Measurements from ENCODE around the gene ADARB1.

Gene ADARB1

DNA sequence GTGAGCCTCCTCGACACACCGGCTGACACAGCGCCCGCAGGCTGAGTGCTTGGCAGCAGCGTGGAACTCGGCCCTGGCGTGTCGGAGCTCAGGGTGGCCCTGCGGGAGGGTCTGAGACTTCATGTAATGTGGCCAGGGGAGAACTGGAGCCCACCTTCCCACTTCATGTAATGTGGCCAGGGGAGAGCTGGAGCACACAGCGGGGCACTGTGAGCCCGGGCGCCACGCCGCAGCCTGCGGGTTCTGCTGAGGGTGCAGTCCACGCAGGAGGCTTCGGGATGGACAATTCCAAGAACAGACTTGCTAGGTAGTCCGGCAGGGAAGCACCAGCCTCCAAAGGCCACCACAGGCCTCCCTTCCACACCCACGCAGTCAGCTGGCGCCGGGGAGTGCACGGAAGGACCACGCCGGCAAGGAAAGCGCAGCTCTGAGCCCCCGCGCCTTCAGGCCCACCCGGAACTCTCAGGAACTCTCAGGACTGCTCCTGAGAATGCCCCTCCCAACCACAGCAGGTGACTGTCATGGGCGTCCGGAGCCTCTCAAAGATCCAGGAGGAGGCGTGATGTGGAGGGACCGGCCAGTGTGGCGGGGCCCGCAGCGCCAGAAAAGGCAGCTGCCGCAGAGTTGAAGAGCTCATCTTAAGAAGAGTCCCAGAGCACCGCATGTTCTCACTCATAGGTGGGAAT is 19.3 kb upstream of the ADARB1 start:
- DNase-seq (ENCODE audit: low read depth): no peak

GRCh38 chr21:45055861-45056260 is 18.5 kb upstream of the ADARB1 start:
- DNase-seq (ENCODE audit: low read depth): no peak

DNA sequence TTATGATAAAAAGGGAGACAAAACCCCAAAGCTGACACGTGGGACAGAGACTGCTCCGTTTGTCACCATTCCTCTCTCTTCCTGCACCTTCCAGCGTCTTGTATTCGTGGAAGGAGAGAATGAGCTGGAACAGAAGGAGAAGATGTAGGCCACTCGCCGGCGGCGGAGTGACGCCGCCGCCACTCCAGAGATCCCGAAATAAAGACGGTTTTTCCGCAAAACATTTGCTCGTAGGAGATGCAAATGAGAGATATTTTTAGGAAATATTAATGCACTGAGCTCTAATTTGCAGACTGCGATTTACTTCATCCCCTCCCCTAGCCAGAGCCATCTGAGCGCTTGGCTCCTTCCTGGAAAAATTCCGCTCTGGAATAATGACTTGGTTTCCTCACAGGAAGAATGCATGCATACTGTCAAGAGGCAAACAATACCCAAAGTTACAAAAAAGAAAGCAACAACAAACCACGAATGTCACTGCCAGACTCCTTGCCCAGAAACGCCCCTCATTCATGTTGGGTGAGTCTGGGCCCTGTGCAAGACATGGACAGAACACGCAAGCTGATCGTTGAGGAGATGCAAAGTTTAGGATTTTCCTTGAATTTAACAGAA is 18.0 kb upstream of the ADARB1 start:
- no peak for DNase-seq (ENCODE audit: low read depth)

GRCh38 chr21:45056917-45057560 is 17.3 kb upstream of the ADARB1 start:
- DNase-seq (ENCODE audit: low read depth): no peak

- no peak for DNase-seq (ENCODE audit: low read depth)
Measured at GRCh38 chr21:45057886-45058285, 16.5 kb upstream of the ADARB1 start.

DNA sequence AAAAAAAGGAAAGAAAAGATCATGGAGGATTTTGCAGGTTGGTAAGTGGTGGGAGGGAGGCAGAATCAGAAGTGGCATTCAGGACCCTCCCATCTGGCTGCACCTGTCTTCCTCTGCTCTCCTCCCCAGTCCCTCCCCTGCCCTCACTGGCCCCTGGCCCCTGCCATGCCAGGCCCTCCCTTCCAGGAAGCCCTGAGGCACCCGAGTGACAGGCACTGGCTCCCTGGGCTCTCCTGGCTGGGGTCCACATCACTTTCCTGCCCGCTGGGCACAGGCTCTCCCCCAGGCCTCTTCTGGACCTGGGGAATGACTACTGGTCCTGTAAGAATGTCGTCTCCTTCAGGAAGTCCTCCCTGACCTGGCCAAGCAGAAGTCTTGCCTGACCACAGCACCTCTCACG is 15.3 kb upstream of the ADARB1 start:
- DNase-seq (ENCODE audit: low read depth): no peak

DNA sequence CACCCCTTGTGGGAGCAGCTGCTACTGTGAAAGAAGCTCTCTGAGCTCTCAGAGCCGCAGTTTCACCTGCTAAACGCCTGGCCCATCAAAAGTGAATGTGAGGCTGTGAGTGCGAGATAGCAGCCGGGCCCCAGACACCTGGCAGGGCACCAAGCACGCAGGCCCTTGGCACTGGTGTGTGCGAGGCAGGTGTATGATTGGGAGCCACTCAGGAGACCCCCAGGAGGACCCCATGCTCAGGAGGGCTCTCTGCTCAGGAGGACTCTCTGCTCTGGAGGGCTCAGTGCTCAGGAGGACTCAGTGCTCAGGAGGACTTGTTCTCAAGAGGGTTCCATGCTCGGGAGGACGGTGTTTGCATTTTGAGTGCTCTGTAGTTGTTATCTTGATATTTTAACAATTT is 14.3 kb upstream of the ADARB1 start:
- no peak for DNase-seq (ENCODE audit: low read depth)

DNA sequence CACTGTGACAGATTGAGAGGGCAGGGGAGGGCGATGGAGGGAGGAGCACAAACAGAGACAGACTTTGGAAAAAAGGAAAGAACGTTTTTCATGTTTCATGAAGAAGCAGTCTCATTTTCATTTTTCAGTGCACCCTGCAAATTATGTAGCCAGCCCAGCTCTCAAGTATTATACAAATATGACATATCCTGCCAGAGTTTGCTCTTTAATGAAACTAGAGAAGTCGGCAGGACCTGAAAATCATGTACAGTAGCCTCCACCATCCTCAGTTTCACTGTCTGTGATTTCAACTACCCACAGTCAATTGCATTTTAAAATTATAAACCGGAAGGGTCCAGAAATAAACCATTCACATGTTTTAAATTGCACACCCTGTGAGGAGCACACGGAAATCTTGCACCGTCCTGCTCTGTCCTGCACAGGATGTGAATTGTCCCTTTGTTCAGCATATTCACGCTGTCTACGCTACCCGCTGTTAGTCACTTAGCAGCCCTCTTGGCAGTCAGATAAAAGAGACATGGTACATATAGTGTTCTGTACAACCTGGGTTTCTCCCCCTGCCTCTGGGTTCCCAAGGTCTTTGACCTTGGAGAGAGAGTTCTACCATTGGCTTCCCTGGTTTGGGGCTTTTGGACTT is 13.6 kb upstream of the ADARB1 start:
- DNase-seq (ENCODE audit: low read depth): no peak

- no peak for DNase-seq (ENCODE audit: low read depth)
Measured at GRCh38 chr21:45064091-45064490, 10.3 kb upstream of the ADARB1 start.

DNA sequence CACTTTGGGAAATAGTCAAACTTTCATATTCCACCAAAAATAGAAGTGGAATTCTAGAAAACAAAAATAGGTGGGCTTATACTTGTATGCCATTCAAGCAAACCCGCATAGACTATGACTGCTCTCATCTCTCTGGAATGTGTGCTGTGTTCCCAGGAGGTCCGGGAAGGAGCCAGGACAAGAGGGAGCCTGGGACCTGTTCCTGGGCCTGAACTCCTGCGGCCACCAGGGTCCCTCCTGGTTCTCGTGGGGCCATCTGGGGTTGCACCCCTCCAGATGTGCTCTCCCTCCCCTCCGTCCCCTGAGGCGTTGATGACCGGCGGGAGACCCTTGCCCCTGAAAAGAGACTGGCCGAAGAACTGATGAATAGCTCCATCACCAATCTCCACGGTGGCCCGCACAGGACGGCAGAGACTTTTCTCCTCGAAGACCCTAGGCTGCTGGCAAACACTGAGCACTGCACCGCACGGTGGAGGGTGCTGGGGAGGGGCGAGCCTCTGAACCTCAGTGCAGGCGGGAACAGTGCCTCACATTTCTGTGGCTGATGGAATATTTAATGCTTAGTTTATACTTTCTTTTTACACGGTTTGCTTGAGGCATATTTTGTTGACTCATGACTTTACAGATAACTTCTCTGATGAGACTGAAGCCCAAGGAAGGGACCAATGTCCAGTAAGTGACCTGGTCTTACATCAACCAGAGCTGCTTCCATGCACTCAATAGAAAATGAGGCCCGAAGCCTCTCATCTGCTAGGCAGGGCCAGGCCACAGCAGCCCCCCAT is 9.6 kb upstream of the ADARB1 start:
- DNase-seq (ENCODE audit: low read depth): no peak

DNA sequence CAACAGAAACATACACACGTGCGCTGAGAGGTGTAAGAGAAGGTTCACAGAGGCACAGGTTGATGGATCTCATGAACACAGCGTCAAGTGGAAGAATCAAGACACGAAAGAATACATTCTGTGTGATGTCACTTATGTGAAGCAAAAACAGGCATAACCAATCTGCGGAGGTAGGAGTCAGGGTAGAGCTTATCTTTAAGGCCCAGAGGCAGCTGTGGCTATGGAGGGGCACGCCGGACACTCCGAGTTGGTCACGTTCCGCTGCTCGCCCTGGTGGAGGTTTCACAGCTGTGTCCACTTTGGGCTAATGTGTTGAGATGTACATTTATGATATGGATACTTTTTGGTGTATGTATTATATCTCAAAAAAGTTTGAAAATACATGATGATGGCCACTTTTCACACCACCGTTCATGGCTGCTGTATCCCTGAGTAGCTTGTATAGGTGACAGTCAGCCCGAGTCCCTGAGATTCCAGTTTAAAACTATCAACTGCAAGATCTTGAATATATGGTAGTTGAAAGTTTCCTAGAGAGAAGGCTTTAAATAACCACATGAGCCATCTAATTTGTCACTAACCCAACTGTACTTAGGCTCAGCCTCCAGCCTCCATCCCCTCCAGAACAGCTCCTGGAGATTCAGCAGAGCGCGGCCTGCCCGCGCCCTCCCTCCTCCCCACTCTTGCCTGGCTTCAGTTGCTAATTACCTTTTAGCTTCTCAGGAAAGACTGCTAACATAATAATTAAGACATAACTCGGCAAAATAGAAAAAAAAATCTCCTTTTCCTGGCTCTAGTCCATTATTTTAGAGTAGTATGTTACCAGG is 6.7 kb upstream of the ADARB1 start:
- no peak for DNase-seq (ENCODE audit: low read depth)

GRCh38 chr21:45069085-45069484 is 5.3 kb upstream of the ADARB1 start:
- DNase-seq (ENCODE audit: low read depth): no peak

GRCh38 chr21:45069711-45070110 is 4.7 kb upstream of the ADARB1 start:
- no peak for DNase-seq (ENCODE audit: low read depth)

GRCh38 chr21:45071078-45071873 is 3.1 kb upstream of the ADARB1 start:
- no peak for DNase-seq (ENCODE audit: low read depth)

GRCh38 chr21:45071874-45072737 is 2.3 kb upstream of the ADARB1 start:
- DNase-seq (ENCODE audit: low read depth): no peak

GRCh38 chr21:45072738-45073300 is 1.6 kb upstream of the ADARB1 start:
- DNase-seq (ENCODE audit: low read depth): no peak

- DNase-seq (ENCODE audit: low read depth): no peak
Measured at GRCh38 chr21:45073301-45074047, 906 bp upstream of the ADARB1 start.

DNA sequence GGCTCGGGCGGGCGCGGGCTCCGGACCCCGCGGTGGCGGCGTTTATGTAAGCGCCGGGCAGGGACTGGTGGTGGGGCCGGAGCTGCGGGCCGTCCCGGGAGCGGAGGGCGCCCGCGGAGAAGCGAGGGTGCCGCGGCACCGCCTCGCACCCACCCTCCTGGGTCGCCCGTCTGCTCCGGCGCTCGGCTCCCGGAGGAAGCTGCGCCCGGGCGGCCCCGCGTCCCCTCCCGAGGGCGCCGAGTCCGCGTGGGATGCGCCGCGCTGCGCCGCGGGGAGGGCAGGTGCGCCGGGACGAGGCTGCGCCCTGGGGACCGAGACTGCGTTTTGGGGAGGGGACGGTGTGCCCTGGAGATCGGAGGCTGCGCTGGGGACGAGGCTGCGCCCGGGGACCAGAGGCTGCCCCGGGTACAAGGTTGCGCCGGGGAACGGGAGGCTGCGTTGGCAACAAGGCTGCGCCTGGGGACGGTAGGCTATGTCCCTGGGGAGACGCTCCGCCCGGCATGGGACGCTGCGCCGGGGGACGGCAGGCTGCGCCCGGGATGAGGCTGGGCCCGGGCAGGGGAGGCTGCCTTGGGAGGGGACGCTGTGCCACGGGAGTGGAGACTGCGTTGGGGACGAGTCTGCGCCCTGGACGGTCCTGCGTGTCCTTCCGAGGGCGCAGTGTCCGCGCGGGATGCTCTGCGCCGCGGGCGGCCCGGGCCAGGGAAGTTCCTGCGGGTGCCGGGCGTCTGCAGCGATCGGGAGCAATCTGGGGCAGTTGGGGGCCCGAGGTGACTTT is 627 bp downstream of the ADARB1 start:
- DNase-seq (ENCODE audit: low read depth): no peak
